Brain pericyte (primary cell): ENCODE results near the gene ACOT8.
"Not testable (repeated sequence)": the region's sequence is repeated elsewhere in the genome, so short reads cannot be mapped to it uniquely, and the experiment has no call there.

Experiments
- DNase-seq: peaks from one replicate; pipeline ENCODE4 v3.0.0-alpha.2; 2012; ENCODE audit warnings: low read depth, low spot score

ACOT8 gene

GRCh38 chr20:45827712-45828111 is 29.5 kb downstream of the ACOT8 start:
- DNase-seq, result no peak

DNA sequence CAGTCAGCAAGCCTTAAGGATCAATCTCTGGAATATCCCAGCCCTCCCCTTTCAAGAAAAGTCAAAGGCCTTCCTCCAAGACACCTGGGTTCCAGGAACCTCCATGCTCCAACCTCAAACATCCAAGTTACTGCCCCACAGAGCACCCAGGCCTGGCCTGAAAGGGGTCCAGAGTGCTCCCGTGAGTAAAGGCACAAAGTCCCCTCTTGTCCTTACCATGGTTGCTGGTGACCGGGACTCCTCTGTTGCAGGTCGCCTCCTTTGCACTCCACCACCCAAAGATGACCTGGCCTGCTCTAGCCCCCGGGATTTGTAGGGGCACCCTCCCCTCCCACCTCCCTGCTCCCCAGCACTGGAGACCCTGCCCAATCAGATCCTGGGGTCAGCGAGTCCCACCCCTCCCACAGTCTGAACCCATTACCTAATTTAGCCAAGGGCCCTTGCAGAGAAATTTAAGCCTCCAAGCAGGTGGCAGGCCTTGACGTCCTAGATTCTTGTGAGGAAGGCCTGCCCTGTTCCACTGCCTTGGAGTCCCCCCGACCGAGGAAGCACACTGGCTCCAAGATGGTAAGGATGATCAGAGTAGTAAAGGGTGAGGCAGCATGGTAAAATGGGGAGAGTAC is 30.1 kb downstream of the ACOT8 start, which contains the start of gene TNNC2:
Gene TNNC2, minus strand, starts transcription at position 283 of the 623 bp plus-strand sequence. Its CDS starts 64 bp downstream, at position 219.
- no peak for DNase-seq

DNA sequence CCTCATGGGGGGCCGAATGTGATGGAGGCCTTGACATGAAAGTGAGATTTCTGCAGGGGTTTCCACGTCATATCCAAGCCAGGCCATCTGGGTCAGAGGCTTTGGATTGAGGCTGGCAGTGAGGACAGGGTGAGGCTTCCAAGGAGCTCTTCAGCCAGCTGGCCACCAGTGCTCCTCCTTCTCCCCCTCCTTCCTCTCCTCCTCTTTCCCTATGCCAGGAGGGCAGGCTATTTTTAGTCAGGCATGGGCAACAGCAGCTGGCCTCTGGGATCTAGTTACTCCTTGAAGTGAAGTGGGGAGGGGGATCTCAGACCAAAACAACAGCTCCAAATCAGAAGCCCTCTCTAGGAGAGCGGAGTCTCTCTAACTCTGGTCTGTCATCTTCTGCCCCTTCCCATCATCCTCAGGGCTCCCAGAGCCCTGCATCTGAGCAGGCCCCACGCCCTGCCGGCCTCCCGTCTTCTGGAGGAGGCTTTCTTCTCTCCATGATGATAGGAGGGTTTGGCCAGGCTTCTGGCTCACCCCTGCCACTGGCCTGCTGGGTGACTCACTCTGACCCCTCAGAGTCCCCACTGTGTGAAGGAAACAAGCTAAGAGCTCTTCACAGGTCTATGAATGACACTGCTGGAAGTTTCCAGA is 30.7 kb downstream of the ACOT8 start:
- DNase-seq, result peak; percentile 41

DNA sequence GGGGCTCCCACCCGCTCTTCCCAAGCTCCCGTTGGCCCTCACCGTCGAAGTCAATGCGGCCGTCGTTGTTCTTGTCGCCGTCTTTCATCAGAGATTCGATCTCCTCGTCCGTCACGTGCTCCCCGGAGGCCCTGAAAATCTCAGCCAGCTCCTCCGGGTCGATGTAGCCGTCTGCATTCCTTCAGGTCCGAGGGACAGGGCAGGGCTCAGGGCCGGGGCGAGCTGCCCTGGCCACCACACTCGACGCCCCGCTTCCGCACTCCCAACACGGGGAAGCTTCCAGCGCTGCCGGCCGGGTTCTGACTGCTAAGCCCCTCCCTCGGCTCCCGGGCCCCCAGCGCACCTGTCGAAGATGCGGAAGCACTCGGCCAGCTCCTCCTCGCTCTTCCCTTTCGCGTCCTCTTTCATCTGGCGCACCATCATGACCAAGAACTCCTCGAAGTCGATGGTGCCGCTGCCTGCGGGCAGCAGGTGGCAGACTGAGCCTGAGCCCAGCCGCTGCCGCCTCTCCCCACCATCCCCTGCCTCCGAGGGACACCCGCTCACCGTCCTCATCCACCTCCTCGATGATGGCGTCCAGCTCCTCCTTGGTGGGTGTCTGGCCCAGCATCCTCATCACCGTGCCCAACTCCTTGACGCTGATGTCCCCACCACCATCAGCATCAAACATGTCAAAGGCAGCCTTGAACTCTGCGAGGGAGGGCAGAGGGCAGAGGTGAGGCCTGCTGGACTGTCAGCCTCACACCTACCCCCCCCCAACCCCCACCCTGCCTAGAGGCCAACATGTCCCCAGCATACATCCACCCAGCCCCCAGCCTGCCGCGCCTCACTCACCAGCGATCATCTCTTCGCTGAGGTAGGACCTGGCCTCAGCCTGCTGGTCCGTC is 33.0 kb downstream of the ACOT8 start:
- DNase-seq, result no peak

GRCh38 chr20:45822857-45823256 is 34.3 kb downstream of the ACOT8 start:
- no peak for DNase-seq

DNA sequence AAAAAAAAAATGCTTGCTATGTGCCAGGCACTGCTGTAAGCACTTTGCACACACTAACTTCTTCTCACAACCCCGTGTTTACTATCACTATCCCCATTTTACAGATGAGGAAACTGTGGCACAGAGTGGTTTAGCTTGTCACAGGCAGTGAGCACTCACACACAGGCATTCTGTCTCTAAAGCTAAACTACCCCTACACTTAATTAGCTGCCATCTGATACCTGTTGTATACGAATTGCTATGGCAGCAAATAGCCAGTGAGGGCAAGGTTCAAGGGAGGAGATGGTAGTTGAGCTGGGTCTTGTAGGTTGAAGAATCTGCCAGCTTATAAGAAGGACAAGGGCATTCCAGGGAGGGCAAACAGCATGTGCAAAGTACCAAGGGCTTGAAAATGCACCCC is 35.2 kb downstream of the ACOT8 start:
- DNase-seq, result no peak

- no peak for DNase-seq
These were observed 37.7 kb downstream of the ACOT8 start for GRCh38 chr20:45819466-45819865.

DNA sequence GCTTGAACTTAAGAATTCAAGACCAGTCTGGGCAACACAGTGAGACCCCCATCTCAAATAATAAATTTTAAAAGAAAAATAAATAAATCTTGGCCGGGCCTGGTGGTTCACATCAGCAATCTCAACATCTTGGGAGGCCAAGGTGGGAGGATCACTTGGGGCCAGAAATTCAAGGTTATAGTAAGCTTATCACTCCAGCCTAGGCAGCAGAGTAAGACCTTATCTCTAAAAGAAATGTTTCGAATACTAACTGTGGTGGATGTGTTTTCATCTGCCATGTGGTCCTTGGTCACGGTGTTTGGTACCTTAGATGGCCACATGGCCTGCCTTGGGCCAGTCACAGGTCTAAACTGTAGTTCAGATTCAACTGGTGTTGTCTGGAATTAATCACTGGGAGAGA is 39.0 kb downstream of the ACOT8 start:
- no peak for DNase-seq

DNA sequence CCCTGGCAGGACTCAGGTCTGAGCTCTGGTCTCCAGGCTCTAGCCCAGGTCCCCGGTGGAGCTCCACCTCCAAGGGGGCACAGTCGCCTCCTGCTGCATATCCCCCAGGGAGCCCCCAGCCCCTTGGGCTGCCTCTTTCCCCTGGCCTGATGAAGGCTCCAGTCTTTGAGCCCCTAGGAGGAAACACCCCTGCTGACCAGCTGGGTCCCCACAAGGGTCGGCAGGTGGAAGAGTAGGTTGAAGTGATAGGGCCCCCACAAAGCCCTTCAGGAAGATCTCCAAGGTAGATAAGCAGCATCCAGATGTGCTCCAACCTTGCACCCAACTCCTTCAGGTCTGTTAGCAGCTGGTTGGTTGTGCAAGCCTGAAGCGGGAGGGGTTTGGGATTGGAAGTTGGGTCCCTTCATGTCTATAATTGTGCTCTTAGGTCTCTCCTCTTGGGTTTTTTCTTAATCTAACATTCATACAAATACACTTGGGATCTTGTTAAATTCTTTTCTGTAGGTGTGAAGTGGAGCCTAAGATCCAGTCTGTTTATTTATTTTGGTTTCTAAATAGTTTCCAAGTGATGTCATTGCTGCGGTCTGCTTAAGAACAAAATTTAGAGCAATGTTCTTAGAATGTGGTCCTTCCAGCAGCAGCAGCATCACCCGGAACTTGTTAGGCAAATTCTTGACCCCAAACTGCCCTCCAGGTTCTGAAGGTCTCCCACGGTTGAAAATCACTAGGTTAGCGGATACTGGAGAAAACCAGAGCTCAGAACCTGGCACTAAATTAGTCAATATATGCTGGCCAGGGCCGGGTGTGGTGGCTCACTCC is 39.6 kb downstream of the ACOT8 start:
- DNase-seq, result no peak

DNA sequence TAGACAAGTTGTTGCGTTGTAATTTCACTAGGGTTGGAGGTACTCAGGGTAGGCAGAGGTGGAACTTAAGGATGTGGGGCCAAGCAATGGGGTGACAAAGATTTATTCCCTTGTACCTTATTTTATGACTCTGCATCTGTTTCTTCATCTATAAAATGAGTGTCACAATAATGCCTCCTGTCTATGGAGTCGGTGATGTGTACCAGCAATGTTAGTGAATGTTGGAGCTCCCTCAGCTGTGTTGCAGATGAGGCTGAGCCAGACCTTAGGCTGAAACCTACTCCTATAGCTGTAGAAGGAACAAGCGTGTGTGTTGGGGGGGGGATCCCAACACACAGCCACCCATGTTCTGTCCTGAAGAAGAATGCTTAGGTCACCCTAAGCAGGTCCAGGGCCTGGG is 40.2 kb downstream of the ACOT8 start:
- no peak for DNase-seq

- DNase-seq, result no peak
These were observed 42.9 kb downstream of the ACOT8 start for GRCh38 chr20:45814314-45814713.

DNA sequence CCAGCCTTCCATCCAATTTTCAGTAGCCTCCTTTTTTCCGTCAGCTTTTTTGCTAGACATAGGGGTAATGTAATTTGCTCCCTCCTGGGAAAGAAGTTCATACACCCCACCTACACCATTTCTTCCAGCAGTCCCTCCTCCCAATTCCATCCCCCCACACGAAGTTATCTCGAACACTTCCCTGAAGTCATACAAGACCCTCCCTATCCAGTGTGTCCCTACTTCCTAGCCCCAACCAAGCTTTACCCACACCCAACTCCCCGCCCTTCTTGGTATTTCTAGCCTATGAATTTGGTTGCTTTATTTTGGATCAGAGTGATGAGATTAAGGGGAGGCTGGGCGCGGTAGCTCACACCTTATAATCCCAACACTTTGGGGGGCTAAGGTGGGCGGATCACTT is 43.7 kb downstream of the ACOT8 start:
- DNase-seq, result no peak

DNA sequence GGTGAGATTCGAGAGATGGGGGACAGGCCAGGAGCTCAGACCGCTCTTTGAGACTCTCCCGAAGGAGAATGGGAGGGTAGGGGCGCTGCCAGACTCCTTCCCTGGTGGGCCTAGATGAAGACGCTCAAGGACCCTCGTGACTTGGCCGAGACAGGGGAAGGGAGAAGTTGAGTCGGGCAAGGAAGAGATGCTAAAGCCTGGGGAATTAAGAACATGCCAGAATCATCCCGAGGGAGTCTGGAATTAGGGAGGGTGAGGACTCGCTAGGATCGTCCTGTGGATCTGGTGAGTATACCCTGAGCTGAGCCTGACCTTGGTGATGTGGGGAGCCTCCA is 44.2 kb downstream of the ACOT8 start:
- DNase-seq, result no peak

- DNase-seq, result peak; percentile 99
These were observed 44.8 kb downstream of the ACOT8 start, which contains the start of gene UBE2C for GRCh38 chr20:45812157-45813005. TSS of gene UBE2C (plus strand) at chr20:45812644. CDS start at chr20:45812696, 52 bp downstream.

- no peak for DNase-seq
These were observed 46.8 kb downstream of the ACOT8 start for GRCh38 chr20:45810191-45810970.

- no peak for DNase-seq
These were observed 55.3 kb downstream of the ACOT8 start for GRCh38 chr20:45801851-45802250.

- DNase-seq, result no peak
These were observed 58.1 kb downstream of the ACOT8 start for GRCh38 chr20:45798935-45799642.

GRCh38 chr20:45797955-45798354 is 59.2 kb downstream of the ACOT8 start:
- DNase-seq, result not testable (repeated sequence)

GRCh38 chr20:45797510-45797909 is 59.7 kb downstream of the ACOT8 start:
- DNase-seq, result not testable (repeated sequence)
